Nephron (organoid): Measurements from ENCODE around the gene CPNE5.

Experiments used
- H3K27ac Mint-ChIP-seq, 3 experiments: 2 replicates each; pipeline ENCODE4 v1.8.0; 2020; ENCODE audit warnings: mixed read lengths in 3 of 3, mild to moderate bottlenecking in 2 of 3, moderate library complexity in 1 of 3
- H3K27me3 Mint-ChIP-seq: 2 replicates; pipeline ENCODE4 v1.8.0; 2021; ENCODE audit warnings: low read depth, mild to moderate bottlenecking, moderate library complexity, mixed read lengths
- H3K36me3 Mint-ChIP-seq: 2 replicates; pipeline ENCODE4 v1.8.0; 2020; ENCODE audit warnings: low read depth, mixed read lengths
- H3K4me1 Mint-ChIP-seq: 2 replicates; pipeline ENCODE4 v1.8.0; 2020; ENCODE audit warnings: mixed read lengths
- H3K4me3 Mint-ChIP-seq, 3 experiments: 2 replicates each; pipeline ENCODE4 v1.8.0; 2020; ENCODE audit warnings: mild to moderate bottlenecking in 3 of 3, mixed read lengths in 3 of 3, moderate library complexity in 2 of 3
- H3K9me3 Mint-ChIP-seq: 2 replicates; pipeline ENCODE4 v1.8.0; 2020; ENCODE audit warnings: mixed read lengths
- TF ChIP-seq, protein P1 (sequence below), 3 experiments: fragments of 200-600 bp; sonication (generic); IDR thresholded peaks; one replicate each; pipeline ENCODE4 v1.5.0; 2021; ENCODE audit warnings: antibody characterized with exemption in 3 of 3; ENCODE audit not compliant: unreplicated experiment in 3 of 3

CPNE5 gene

DNA sequence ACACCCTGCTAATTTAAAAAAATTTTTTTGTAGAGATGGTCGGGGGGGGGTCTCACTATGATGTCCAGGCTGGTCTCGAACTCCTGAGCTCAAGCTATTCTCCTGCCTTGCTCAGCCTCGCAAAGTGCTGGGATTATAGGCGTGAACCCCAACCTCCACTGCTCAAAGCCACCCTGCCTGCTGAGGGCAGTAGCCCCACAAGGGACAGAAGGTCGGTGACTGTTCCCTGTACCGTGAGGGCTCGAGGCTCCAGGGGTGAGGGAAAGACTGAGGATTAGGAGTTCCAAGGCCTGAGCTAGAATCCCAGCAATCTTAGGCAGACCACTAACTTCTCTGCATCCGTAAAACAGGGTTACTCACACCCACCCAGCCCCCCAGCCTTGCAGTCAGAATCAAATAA is 51.1 kb downstream of the CPNE5 start:
- H3K27ac Mint-ChIP-seq, result peak overlapping the region in 1 of 3 experiments; percentile 77
- H3K4me1 Mint-ChIP-seq, result peaks cover 24% of the 10 kb centered on the region
- H3K27me3 Mint-ChIP-seq, result peaks cover 10% of the 10 kb centered on the region
- TF ChIP-seq, protein P1, sequence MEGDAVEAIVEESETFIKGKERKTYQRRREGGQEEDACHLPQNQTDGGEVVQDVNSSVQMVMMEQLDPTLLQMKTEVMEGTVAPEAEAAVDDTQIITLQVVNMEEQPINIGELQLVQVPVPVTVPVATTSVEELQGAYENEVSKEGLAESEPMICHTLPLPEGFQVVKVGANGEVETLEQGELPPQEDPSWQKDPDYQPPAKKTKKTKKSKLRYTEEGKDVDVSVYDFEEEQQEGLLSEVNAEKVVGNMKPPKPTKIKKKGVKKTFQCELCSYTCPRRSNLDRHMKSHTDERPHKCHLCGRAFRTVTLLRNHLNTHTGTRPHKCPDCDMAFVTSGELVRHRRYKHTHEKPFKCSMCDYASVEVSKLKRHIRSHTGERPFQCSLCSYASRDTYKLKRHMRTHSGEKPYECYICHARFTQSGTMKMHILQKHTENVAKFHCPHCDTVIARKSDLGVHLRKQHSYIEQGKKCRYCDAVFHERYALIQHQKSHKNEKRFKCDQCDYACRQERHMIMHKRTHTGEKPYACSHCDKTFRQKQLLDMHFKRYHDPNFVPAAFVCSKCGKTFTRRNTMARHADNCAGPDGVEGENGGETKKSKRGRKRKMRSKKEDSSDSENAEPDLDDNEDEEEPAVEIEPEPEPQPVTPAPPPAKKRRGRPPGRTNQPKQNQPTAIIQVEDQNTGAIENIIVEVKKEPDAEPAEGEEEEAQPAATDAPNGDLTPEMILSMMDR (IDR thresholded peaks at IDR 0.05; ENCODE audit: unreplicated experiment in 3 of 3), result no peak
- H3K9me3 Mint-ChIP-seq, result peaks cover 4% of the 10 kb centered on the region
- no peak overlapping the region for H3K4me3 Mint-ChIP-seq
- no peaks in the 10 kb centered on the region for H3K36me3 Mint-ChIP-seq

DNA sequence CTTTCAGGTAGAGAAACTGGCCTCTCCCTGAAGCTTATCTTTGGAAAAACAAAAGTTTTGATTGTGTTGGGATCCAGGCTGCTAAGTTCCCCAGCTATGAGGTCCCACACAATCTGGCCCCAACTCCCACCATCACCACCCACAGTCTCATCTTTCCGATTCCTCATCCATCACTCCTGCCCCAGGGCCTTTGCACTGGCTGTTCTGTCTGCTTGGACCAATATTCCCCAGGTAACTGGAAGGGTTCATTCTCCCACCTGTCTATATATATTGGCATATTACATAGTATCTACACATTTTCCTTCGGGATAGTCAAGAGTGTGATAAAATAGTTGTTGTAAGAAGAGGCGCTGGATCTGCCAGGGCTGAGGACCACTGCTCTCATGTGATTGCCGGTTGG is 52.0 kb downstream of the CPNE5 start:
- H3K4me1 Mint-ChIP-seq, result peaks cover 19% of the 10 kb centered on the region
- TF ChIP-seq, protein P1 (IDR thresholded peaks at IDR 0.05; ENCODE audit: unreplicated experiment in 3 of 3), result no peak
- no peak overlapping the region for H3K4me3 Mint-ChIP-seq
- no peak overlapping the region for H3K27ac Mint-ChIP-seq
- no peaks in the 10 kb centered on the region for H3K36me3 Mint-ChIP-seq
- peaks cover 4% of the 10 kb centered on the region for H3K9me3 Mint-ChIP-seq
- peaks cover 10% of the 10 kb centered on the region for H3K27me3 Mint-ChIP-seq

DNA sequence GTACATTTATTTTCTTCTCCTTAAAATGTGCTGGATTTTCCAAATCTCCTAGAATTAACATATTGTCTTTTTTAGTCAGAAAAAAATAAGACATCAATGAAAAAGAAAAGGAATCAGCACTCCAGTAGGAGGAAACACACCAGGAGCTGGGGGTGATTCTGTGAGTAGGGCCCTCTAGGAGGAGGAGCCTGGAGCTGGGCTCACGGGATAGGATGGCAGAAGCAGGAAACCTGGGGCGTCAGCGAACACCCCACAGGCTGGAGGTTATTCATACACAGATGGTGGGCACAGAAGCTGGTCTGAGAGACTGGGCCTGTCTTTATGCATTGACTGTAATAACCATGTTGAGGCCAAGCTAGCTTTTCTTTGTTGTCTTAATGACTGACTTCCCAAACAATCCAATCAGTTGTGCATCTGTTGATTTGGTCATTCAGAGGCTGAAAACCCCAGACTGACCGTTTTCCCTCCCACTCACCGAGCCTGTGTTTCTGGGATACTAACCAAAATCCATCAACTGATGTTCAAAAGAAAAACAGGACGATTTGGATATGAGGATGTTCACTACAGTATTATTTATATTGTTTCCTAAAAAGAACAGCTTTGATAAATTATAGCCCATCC is 53.1 kb downstream of the CPNE5 start:
- Mint-ChIP-seq H3K9me3 (peaks cover 4% of the 10 kb centered on the region), H3K36me3 (no peaks in the 10 kb centered on the region), H3K27me3 (peaks cover 4% of the 10 kb centered on the region), H3K4me1 (peaks cover 14% of the 10 kb centered on the region), H3K27ac (no peak overlapping the region), H3K4me3 (no peak overlapping the region)
- TF ChIP-seq, protein P1 (IDR thresholded peaks at IDR 0.05; ENCODE audit: unreplicated experiment in 3 of 3), result no peak

DNA sequence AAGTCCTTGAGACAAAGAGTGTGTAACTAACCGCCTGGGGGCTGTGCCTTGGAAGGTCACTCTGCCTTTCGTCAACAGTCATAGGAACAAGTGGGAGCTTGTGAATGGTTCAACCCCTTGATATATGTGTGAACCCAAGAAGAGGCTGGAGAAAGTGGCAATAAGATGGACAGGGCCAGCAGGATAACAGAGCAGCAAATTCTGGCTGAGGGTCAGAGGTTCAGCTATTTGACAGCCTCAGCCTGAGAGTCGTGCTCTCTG is 54.9 kb downstream of the CPNE5 start:
- no peak overlapping the region for H3K4me3 Mint-ChIP-seq
- TF ChIP-seq, protein P1 (IDR thresholded peaks at IDR 0.05; ENCODE audit: unreplicated experiment in 3 of 3), result no peak
- peak overlapping the region in 1 of 3 experiments; percentile 43 for H3K27ac Mint-ChIP-seq
- H3K36me3 Mint-ChIP-seq, result no peaks in the 10 kb centered on the region
- peaks cover 14% of the 10 kb centered on the region for H3K4me1 Mint-ChIP-seq
- peaks cover 4% of the 10 kb centered on the region for H3K27me3 Mint-ChIP-seq
- H3K9me3 Mint-ChIP-seq, result peaks cover 4% of the 10 kb centered on the region

DNA sequence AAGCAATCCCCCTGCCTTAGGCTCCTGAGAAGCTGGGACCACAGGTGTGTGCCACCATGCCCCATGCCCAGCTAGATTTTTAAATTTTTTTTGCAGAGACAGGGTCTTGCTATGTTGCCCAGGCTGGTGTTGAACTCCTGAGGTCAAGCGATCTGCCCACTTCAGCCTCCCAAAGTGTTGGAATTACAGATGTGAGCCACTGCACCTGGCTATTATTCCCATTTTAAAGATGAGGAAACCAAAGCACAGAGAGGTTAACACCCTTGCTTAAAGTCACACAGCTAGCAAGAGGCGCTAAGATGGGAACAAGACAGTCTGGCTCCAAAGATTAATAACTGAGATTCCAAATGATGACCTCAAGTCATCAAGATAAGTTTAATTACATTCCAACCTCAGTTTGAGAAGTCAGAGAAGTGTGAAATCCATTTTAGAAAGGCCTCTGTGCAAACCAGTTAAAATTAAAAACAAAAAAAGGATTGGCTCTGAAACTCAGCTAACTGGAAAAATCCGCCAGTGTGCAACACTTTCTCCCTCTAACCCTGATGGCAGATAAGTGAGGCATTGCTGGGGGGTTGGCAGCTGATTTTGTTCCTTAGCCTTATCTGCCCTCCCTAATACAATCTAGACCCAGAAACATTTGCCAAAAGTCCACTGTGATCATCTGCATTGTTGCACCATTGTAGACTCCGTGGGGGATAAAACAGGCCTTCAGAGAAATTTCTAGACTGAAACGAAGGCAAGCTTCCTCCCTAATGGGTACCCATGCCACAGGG is 55.5 kb downstream of the CPNE5 start:
- TF ChIP-seq, protein P1 (IDR thresholded peaks at IDR 0.05; ENCODE audit: unreplicated experiment in 3 of 3), result no peak
- Mint-ChIP-seq H3K4me1 (peaks cover 9% of the 10 kb centered on the region), H3K9me3 (peaks cover 4% of the 10 kb centered on the region), H3K36me3 (no peaks in the 10 kb centered on the region), H3K27me3 (peaks cover 4% of the 10 kb centered on the region), H3K27ac (peak overlapping the region in 1 of 3 experiments; percentile 43), H3K4me3 (no peak overlapping the region)

DNA sequence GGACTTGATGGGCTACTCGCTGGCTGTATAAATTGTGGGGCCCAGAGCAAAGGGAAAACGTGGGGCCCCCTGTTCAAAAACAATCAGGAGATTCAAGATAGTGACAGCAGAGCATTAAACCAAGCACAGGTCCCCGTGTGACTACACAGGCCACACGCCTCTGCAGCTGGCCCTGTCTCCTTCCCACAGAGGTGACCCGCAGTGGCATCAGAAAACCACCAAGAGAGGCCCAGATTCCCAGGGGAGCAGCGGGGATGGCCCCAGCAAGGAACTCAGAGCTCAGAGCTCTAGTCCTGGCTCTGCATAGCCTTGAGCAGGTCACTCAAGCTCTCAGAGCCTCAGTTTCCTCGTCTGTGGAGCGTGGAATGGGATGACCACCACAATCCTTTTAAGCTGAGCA is 57.6 kb downstream of the CPNE5 start:
- Mint-ChIP-seq H3K36me3 (no peaks in the 10 kb centered on the region), H3K27ac (no peak overlapping the region), H3K27me3 (peaks cover 1% of the 10 kb centered on the region), H3K4me1 (peaks cover 24% of the 10 kb centered on the region), H3K4me3 (no peak overlapping the region), H3K9me3 (no peaks in the 10 kb centered on the region)
- TF ChIP-seq, protein P1 (IDR thresholded peaks at IDR 0.05; ENCODE audit: unreplicated experiment in 3 of 3), result no peak
